ENCODE results near the gene VAT1.
"Not testable (repeated sequence)": the region's sequence is repeated elsewhere in the genome, so short reads cannot be mapped to it uniquely, and the experiment has no call there.

- TF ChIP-seq, protein P1, sequence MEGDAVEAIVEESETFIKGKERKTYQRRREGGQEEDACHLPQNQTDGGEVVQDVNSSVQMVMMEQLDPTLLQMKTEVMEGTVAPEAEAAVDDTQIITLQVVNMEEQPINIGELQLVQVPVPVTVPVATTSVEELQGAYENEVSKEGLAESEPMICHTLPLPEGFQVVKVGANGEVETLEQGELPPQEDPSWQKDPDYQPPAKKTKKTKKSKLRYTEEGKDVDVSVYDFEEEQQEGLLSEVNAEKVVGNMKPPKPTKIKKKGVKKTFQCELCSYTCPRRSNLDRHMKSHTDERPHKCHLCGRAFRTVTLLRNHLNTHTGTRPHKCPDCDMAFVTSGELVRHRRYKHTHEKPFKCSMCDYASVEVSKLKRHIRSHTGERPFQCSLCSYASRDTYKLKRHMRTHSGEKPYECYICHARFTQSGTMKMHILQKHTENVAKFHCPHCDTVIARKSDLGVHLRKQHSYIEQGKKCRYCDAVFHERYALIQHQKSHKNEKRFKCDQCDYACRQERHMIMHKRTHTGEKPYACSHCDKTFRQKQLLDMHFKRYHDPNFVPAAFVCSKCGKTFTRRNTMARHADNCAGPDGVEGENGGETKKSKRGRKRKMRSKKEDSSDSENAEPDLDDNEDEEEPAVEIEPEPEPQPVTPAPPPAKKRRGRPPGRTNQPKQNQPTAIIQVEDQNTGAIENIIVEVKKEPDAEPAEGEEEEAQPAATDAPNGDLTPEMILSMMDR (IDR thresholded peaks at IDR 0.05): not testable (repeated sequence)
- not testable (repeated sequence) for TF ChIP-seq EZH2 (IDR thresholded peaks at IDR 0.05; ENCODE audit: borderline replicate concordance, insufficient read depth, low read depth, low read length, poor library complexity, severe bottlenecking)
These were observed 28.3 kb downstream of the VAT1 start for GRCh38 chr17:42993913-42994312.

Measured in B cell (primary cell).